A172 (cell line): Measurements from ENCODE around the gene TCEAL3. TPM values are rescaled to one million over a fixed set of nuclear protein-coding genes. Genes with fewer than 3 reads are reported as not detected.

Source experiments
- total RNA-seq: library from RNA; depleted of rRNA; stranded (reverse); fragments of >200 nt; shearing (Covaris generic); gene quantifications from 2 replicates; pipeline ENCODE4 v1.2.3, GENCODE V29; 2014; rRNA removed

The TCEAL3 gene
- total RNA-seq, 1 experiment from 2014 or later = 16.9 TPM

Other genes starting within 250 kb of the TCEAL3 start
- 187 and 228 TPM in 2 replicates for gene BEX3, start 231.4 kb upstream of the TCEAL3 start, total RNA-seq
- not detected in 2 replicates for gene RAB40A, start 88.5 kb upstream of the TCEAL3 start, total RNA-seq
- 63.3 and 63.9 TPM in 2 replicates for gene TCEAL4, start 22.4 kb upstream of the TCEAL3 start, total RNA-seq
- gene TCEAL1, start 21.0 kb downstream of the TCEAL3 start, total RNA-seq = 26.3 and 43.2 TPM in 2 replicates
- 347 and 427 TPM in 2 replicates for gene MORF4L2, start 78.7 kb downstream of the TCEAL3 start, total RNA-seq
- not detected in 2 replicates for gene TMEM31, start 102.9 kb downstream of the TCEAL3 start, total RNA-seq
- not detected in 2 replicates for gene PLP1, start 168.9 kb downstream of the TCEAL3 start, total RNA-seq
- 0.96 and 3.3 TPM in 2 replicates for gene RAB9B, start 224.3 kb downstream of the TCEAL3 start, total RNA-seq